Measurements from ENCODE around the gene DUOXA1. TPM values are rescaled to one million over a fixed set of nuclear protein-coding genes. Genes with fewer than 3 reads are reported as not detected.

The DUOXA1 gene
- total RNA-seq = not detected

- H3K27ac Mint-ChIP-seq = no peak within 1 kb of the TSS
- peaks cover 9% of the 10 kb centered on the region for H3K4me1 Mint-ChIP-seq
- ChIA-PET CTCF (interaction anchor here (2.7 kb wide), 1 partner anchor 12 kb away, joined by 18 read pairs; no protein-coding TSS in a partner anchor), POLR2A (no interaction called here)
- no peaks in the 10 kb centered on the region for H3K9me3 Mint-ChIP-seq
- H3K4me3 Mint-ChIP-seq = no peak within 1 kb of the TSS
- peak; percentile 30 for DNase-seq
- no peaks in the 10 kb centered on the region for H3K36me3 Mint-ChIP-seq (ENCODE audit: low read depth)
- peaks cover 85% of the 10 kb centered on the region for H3K27me3 Mint-ChIP-seq
These were observed at the start of gene DUOXA1, which contains the start of gene DUOX1 for GRCh38 chr15:45129651-45130129. DUOXA1 (minus strand) TSS chr15:45129879; CDS start chr15:45123014, 6,865 bp downstream. DUOX1 (plus strand) TSS chr15:45129994; CDS start chr15:45131967, 1,973 bp downstream.

- Mint-ChIP-seq H3K36me3 (ENCODE audit: low read depth) (no peaks in the 10 kb centered on the region), H3K27me3 (no peaks in the 10 kb centered on the region), H3K4me1 (peaks cover 10% of the 10 kb centered on the region), H3K4me3 (no peak overlapping the region), H3K27ac (no peak overlapping the region), H3K9me3 (no peaks in the 10 kb centered on the region)
- POLR2A ChIA-PET = no interaction called here
- CTCF ChIA-PET = interaction anchor here (1.0 to 10.8 kb wide), 3 partner anchors 12 to 59 kb away, joined by 3 to 111 read pairs (median 3); no protein-coding TSS in a partner anchor
- no peak for DNase-seq
These were observed 47.6 kb upstream of the DUOXA1 start for GRCh38 chr15:45177285-45177684.

- no peaks in the 10 kb centered on the region for H3K9me3 Mint-ChIP-seq
- no peak overlapping the region for H3K27ac Mint-ChIP-seq
- H3K4me1 Mint-ChIP-seq = no peaks in the 10 kb centered on the region
- CTCF ChIA-PET = interaction anchor here (1.4 kb wide), 1 partner anchor 27 kb away, joined by 3 read pairs; no protein-coding TSS in a partner anchor
- H3K27me3 Mint-ChIP-seq = no peaks in the 10 kb centered on the region
- H3K4me3 Mint-ChIP-seq = no peak overlapping the region
- H3K36me3 Mint-ChIP-seq (ENCODE audit: low read depth) = no peaks in the 10 kb centered on the region
- POLR2A ChIA-PET = interaction anchor here (0.6 kb wide), 1 partner anchor 20 kb away, joined by 3 read pairs; no protein-coding TSS in a partner anchor
- DNase-seq = no peak
These were observed 44.9 kb upstream of the DUOXA1 start for GRCh38 chr15:45174577-45174976.

GRCh38 chr15:45174069-45174468, 44.4 kb upstream of the DUOXA1 start:
- no peaks in the 10 kb centered on the region for H3K36me3 Mint-ChIP-seq (ENCODE audit: low read depth)
- POLR2A ChIA-PET = interaction anchor here (0.6 kb wide), 1 partner anchor 21 kb away, joined by 3 read pairs; no protein-coding TSS in a partner anchor
- H3K27me3 Mint-ChIP-seq = no peaks in the 10 kb centered on the region
- H3K4me1 Mint-ChIP-seq = no peaks in the 10 kb centered on the region
- H3K4me3 Mint-ChIP-seq = no peak overlapping the region
- H3K9me3 Mint-ChIP-seq = no peaks in the 10 kb centered on the region
- H3K27ac Mint-ChIP-seq = no peak overlapping the region
- CTCF ChIA-PET = interaction anchor here (3.1 kb wide), 1 partner anchor 24 kb away, joined by 10 read pairs; no protein-coding TSS in a partner anchor
- no peak for DNase-seq

- POLR2A ChIA-PET = no interaction called here
- DNase-seq = no peak
- Mint-ChIP-seq H3K4me1 (peaks cover 5% of the 10 kb centered on the region), H3K9me3 (no peaks in the 10 kb centered on the region), H3K27me3 (no peaks in the 10 kb centered on the region), H3K27ac (no peak overlapping the region), H3K4me3 (no peak overlapping the region), H3K36me3 (ENCODE audit: low read depth) (no peaks in the 10 kb centered on the region)
- CTCF ChIA-PET = interaction anchor here (1.3 to 3.1 kb wide), 3 partner anchors 9 to 26 kb away, joined by 3 to 10 read pairs (median 5); no protein-coding TSS in a partner anchor
These were observed 42.2 kb upstream of the DUOXA1 start for GRCh38 chr15:45171912-45172311.

- CTCF ChIA-PET = interaction anchor here (0.6 to 1.5 kb wide), 6 partner anchors 14 to 55 kb away, joined by 3 to 6 read pairs (median 4); no protein-coding TSS in a partner anchor
These were observed 40.2 kb upstream of the DUOXA1 start for GRCh38 chr15:45169608-45170480.

GRCh38 chr15:45168751-45169551, 39.3 kb upstream of the DUOXA1 start:
- CTCF ChIA-PET = interaction anchor here (0.8 to 8.8 kb wide), 10 partner anchors 11 to 278 kb away, joined by 3 to 111 read pairs (median 4); no protein-coding TSS in a partner anchor
- H3K4me3 Mint-ChIP-seq = no peak overlapping the region
- peaks cover 2% of the 10 kb centered on the region for H3K36me3 Mint-ChIP-seq (ENCODE audit: low read depth)
- no peaks in the 10 kb centered on the region for H3K27me3 Mint-ChIP-seq
- peak overlapping the region; percentile 41 for H3K27ac Mint-ChIP-seq
- H3K4me1 Mint-ChIP-seq = peaks cover 18% of the 10 kb centered on the region
- DNase-seq = no peak
- POLR2A ChIA-PET = interaction anchor here (0.6 to 1.1 kb wide), 3 partner anchors 29 to 479 kb away, joined by 3 read pairs; no protein-coding TSS in a partner anchor
- H3K9me3 Mint-ChIP-seq = no peaks in the 10 kb centered on the region

More at GRCh38 chr15:45169608-45170480, 40.2 kb upstream of the DUOXA1 start:
- Mint-ChIP-seq H3K4me3 (no peak overlapping the region), H3K4me1 (peaks cover 18% of the 10 kb centered on the region), H3K27me3 (no peaks in the 10 kb centered on the region), H3K36me3 (ENCODE audit: low read depth) (peaks cover 2% of the 10 kb centered on the region), H3K9me3 (no peaks in the 10 kb centered on the region), H3K27ac (no peak overlapping the region)
- POLR2A ChIA-PET = interaction anchor here (0.6 to 1.1 kb wide), 2 partner anchors 28 to 478 kb away, joined by 3 read pairs; no protein-coding TSS in a partner anchor
- no peak for DNase-seq

- Mint-ChIP-seq H3K36me3 (ENCODE audit: low read depth) (peaks cover 2% of the 10 kb centered on the region), H3K27me3 (no peaks in the 10 kb centered on the region), H3K4me1 (peaks cover 18% of the 10 kb centered on the region), H3K4me3 (no peak overlapping the region), H3K27ac (peak overlapping the region; percentile 41), H3K9me3 (no peaks in the 10 kb centered on the region)
- DNase-seq = no peak
- ChIA-PET POLR2A (interaction anchor here (0.6 kb wide), 1 partner anchor 476 kb away, joined by 3 read pairs; no protein-coding TSS in a partner anchor), CTCF (interaction anchor here (0.8 to 8.8 kb wide), 12 partner anchors 9 to 289 kb away, joined by 3 to 111 read pairs (median 4); no protein-coding TSS in a partner anchor)
These were observed 38.6 kb upstream of the DUOXA1 start for GRCh38 chr15:45168286-45168685.

GRCh38 chr15:45167631-45168205, 38.0 kb upstream of the DUOXA1 start:
- H3K4me1 Mint-ChIP-seq = peaks cover 20% of the 10 kb centered on the region
- H3K9me3 Mint-ChIP-seq = no peaks in the 10 kb centered on the region
- H3K27me3 Mint-ChIP-seq = no peaks in the 10 kb centered on the region
- ChIA-PET POLR2A (no interaction called here), CTCF (interaction anchor here (0.7 to 8.8 kb wide), 17 partner anchors 9 to 290 kb away, joined by 3 to 111 read pairs (median 4); no protein-coding TSS in a partner anchor)
- no peak for DNase-seq
- H3K27ac Mint-ChIP-seq = peak overlapping the region; percentile 84
- H3K4me3 Mint-ChIP-seq = peak overlapping the region; percentile 69
- H3K36me3 Mint-ChIP-seq (ENCODE audit: low read depth) = peaks cover 2% of the 10 kb centered on the region

- Mint-ChIP-seq H3K36me3 (ENCODE audit: low read depth) (peaks cover 2% of the 10 kb centered on the region), H3K9me3 (no peaks in the 10 kb centered on the region), H3K4me1 (peaks cover 20% of the 10 kb centered on the region), H3K27ac (peak overlapping the region; percentile 84), H3K4me3 (peak overlapping the region; percentile 69), H3K27me3 (no peaks in the 10 kb centered on the region)
- DNase-seq = peak; percentile 84
- ChIA-PET CTCF (interaction anchor here (0.7 to 8.8 kb wide), 13 partner anchors 8 to 290 kb away, joined by 3 to 111 read pairs (median 3); no protein-coding TSS in a partner anchor), POLR2A (no interaction called here)
These were observed 37.4 kb upstream of the DUOXA1 start for GRCh38 chr15:45166834-45167630.

- DNase-seq = no peak
- H3K4me3 Mint-ChIP-seq = peak overlapping the region; percentile 74
- peaks cover 20% of the 10 kb centered on the region for H3K4me1 Mint-ChIP-seq
- no peaks in the 10 kb centered on the region for H3K27me3 Mint-ChIP-seq
- ChIA-PET POLR2A (interaction anchor here (0.6 kb wide), 1 partner anchor 212 kb away, joined by 3 read pairs; no protein-coding TSS in a partner anchor), CTCF (interaction anchor here (1.2 to 8.8 kb wide), 2 partner anchors 15 to 31 kb away, joined by 3 to 111 read pairs; no protein-coding TSS in a partner anchor)
- H3K36me3 Mint-ChIP-seq (ENCODE audit: low read depth) = peaks cover 2% of the 10 kb centered on the region
- H3K27ac Mint-ChIP-seq = peak overlapping the region; percentile 92
- H3K9me3 Mint-ChIP-seq = no peaks in the 10 kb centered on the region
These were observed 35.9 kb upstream of the DUOXA1 start for GRCh38 chr15:45165536-45165935.

All from activated CD4-positive, alpha-beta T cell treated with anti-CD3 and anti-CD28 coated beads, Interleukin-2, amount 10 ng/mL, durations not matched to agents 7 days and 5 days (primary cell).